ENCODE measurements around the gene TM7SF2. TPM values are rescaled to one million over a fixed set of nuclear protein-coding genes. Genes with fewer than 3 reads are reported as not detected.
A peak's percentile ranks its signal among the peaks of the same experiment; 100 is the strongest.

Gene TM7SF2
- total and polyA plus RNA-seq, 11 donors: 17.6 to 752 (median 74.6) TPM

GRCh38 chr11:65069217-65069616 lies 42.5 kb upstream of the TM7SF2 start:
- H3K9me3 ChIP-seq: no peaks in the 10 kb centered on the region
- 60 to 71% (median 70%) methylated on average over 9 of the region's 9 CpGs for WGBS, 4 donors
- no peaks in the 10 kb centered on the region for H3K27me3 ChIP-seq
- ATAC-seq (no peak), DNase-seq (no peak)
- H3K36me3 ChIP-seq: no peaks in the 10 kb centered on the region
- intact Hi-C loops (cut with DNase I): no loop called here
- H3K4me3 ChIP-seq: no peak overlapping the region
- no peak overlapping the region for H3K27ac ChIP-seq
- no peaks in the 10 kb centered on the region for H3K4me1 ChIP-seq
- TF ChIP-seq POLR2A (IDR thresholded peaks at IDR 0.05) (no peak), CTCF (IDR thresholded peaks at IDR 0.05) (no peak)

GRCh38 chr11:65071907-65072630 lies 39.6 kb upstream of the TM7SF2 start:
- Histone ChIP-seq H3K4me1 (no peaks in the 10 kb centered on the region), H3K27ac (no peak overlapping the region), H3K27me3 (no peaks in the 10 kb centered on the region), H3K9me3 (no peaks in the 10 kb centered on the region), H3K36me3 (no peaks in the 10 kb centered on the region), H3K4me3 (no peak overlapping the region)
- TF ChIP-seq POLR2A (IDR thresholded peaks at IDR 0.05) (no peak), CTCF (IDR thresholded peaks at IDR 0.05) (no peak)
- ATAC-seq (no peak), DNase-seq (no peak)
- intact Hi-C loops (cut with DNase I): no loop called here
- 59 to 71% (median 65%) methylated on average over 3 to 4 of the region's 4 CpGs for WGBS, 4 donors

- Histone ChIP-seq H3K36me3 (no peaks in the 10 kb centered on the region), H3K4me3 (no peak overlapping the region), H3K9me3 (no peaks in the 10 kb centered on the region), H3K4me1 (no peaks in the 10 kb centered on the region), H3K27me3 (no peaks in the 10 kb centered on the region), H3K27ac (no peak overlapping the region)
- intact Hi-C loops (cut with DNase I): no loop called here
- DNase-seq: no peak
- 65 to 80% (median 67%) methylated on average over 1 of the region's 1 CpG for WGBS, 4 donors
- ATAC-seq: no peak
- TF ChIP-seq POLR2A (IDR thresholded peaks at IDR 0.05): no peak
- no peak for TF ChIP-seq CTCF (IDR thresholded peaks at IDR 0.05)
These were observed 39.1 kb upstream of the TM7SF2 start for GRCh38 chr11:65072631-65072966.

GRCh38 chr11:65077451-65077850 lies 34.2 kb upstream of the TM7SF2 start:
- TF ChIP-seq CTCF (IDR thresholded peaks at IDR 0.05): no peak
- TF ChIP-seq POLR2A (IDR thresholded peaks at IDR 0.05): no peak
- DNase-seq: no peak

More at GRCh38 chr11:65077451-65077850, 34.2 kb upstream of the TM7SF2 start:
- intact Hi-C loops (cut with DNase I): no loop called here
- WGBS, 4 donors: 71 to 87% (median 78%) methylated on average over 4 of the region's 4 CpGs
- Histone ChIP-seq H3K9me3 (no peaks in the 10 kb centered on the region), H3K36me3 (no peaks in the 10 kb centered on the region), H3K4me1 (no peaks in the 10 kb centered on the region), H3K27ac (peak overlapping the region in 1 of 12 donors; percentile 22), H3K27me3 (no peaks in the 10 kb centered on the region), H3K4me3 (no peak overlapping the region)
- no peak for ATAC-seq

Data from heart left ventricle (tissue), 16 donors.